Measurements from ENCODE around the gene AMZ1. TPM values are rescaled to one million over a fixed set of nuclear protein-coding genes. Genes with fewer than 3 reads are reported as not detected.

AMZ1 gene
- total and polyA plus RNA-seq, 2 donors: 0.05 to 0.07 TPM

GRCh38 chr7:2680792-2681490, 7.1 kb upstream of the AMZ1 start:
- peak in 5 of 9 donors; percentile 13 to 57 (median 24) for DNase-seq (ENCODE audit: low read depth in 6 of 9, low spot score in 9 of 9)
- Histone ChIP-seq H3K36me3 (ENCODE audit: control insufficient read depth in 2 of 2, insufficient read depth in 2 of 2, low read length in 1 of 2) (no peaks in the 10 kb centered on the region), H3K27ac (ENCODE audit: low read depth in 1 of 2, low read length in 1 of 2) (no peak overlapping the region), H3K4me1 (ENCODE audit: control insufficient read depth in 2 of 2, insufficient read depth in 2 of 2, low read length in 2 of 2) (no peaks in the 10 kb centered on the region), H3K27me3 (ENCODE audit: control insufficient read depth in 2 of 2, insufficient read depth in 1 of 2, low read length in 1 of 2) (peaks cover 2 to 29% of the 10 kb centered on the region in 2 donors), H3K4me3 (ENCODE audit: low read length in 2 of 2) (no peak overlapping the region), H3K9me3 (ENCODE audit: control insufficient read depth in 2 of 2, insufficient read depth in 1 of 2, low read length in 1 of 2) (no peaks in the 10 kb centered on the region)
- WGBS: 69% methylated on average over 27 of the region's 27 CpGs

GRCh38 chr7:2681929-2682799, 5.8 kb upstream of the AMZ1 start:
- Histone ChIP-seq H3K27me3 (ENCODE audit: control insufficient read depth in 2 of 2, insufficient read depth in 1 of 2, low read length in 1 of 2) (peaks cover 13 to 41% of the 10 kb centered on the region in 2 donors), H3K4me1 (ENCODE audit: control insufficient read depth in 2 of 2, insufficient read depth in 2 of 2, low read length in 2 of 2) (no peaks in the 10 kb centered on the region), H3K36me3 (ENCODE audit: control insufficient read depth in 2 of 2, insufficient read depth in 2 of 2, low read length in 1 of 2) (no peaks in the 10 kb centered on the region), H3K27ac (ENCODE audit: low read depth in 1 of 2, low read length in 1 of 2) (no peak overlapping the region), H3K4me3 (ENCODE audit: low read length in 2 of 2) (no peak overlapping the region), H3K9me3 (ENCODE audit: control insufficient read depth in 2 of 2, insufficient read depth in 1 of 2, low read length in 1 of 2) (no peaks in the 10 kb centered on the region)
- DNase-seq (ENCODE audit: low read depth in 6 of 9, low spot score in 9 of 9): no peak
- WGBS: 95% methylated on average over 27 of the region's 27 CpGs

- Histone ChIP-seq H3K9me3 (ENCODE audit: control insufficient read depth in 2 of 2, insufficient read depth in 1 of 2, low read length in 1 of 2) (peaks cover 0 to 1% of the 10 kb centered on the region in 2 donors), H3K36me3 (ENCODE audit: control insufficient read depth in 2 of 2, insufficient read depth in 2 of 2, low read length in 1 of 2) (no peaks in the 10 kb centered on the region), H3K27me3 (ENCODE audit: control insufficient read depth in 2 of 2, insufficient read depth in 1 of 2, low read length in 1 of 2) (peaks cover 37 to 62% of the 10 kb centered on the region in 2 donors), H3K4me1 (ENCODE audit: control insufficient read depth in 2 of 2, insufficient read depth in 2 of 2, low read length in 2 of 2) (peaks cover 0 to 10% of the 10 kb centered on the region in 2 donors), H3K27ac (ENCODE audit: low read depth in 1 of 2, low read length in 1 of 2) (no peak overlapping the region), H3K4me3 (ENCODE audit: low read length in 2 of 2) (no peak overlapping the region)
- DNase-seq (ENCODE audit: low read depth in 6 of 9, low spot score in 9 of 9): no peak
- 99% methylated on average over 11 of the region's 11 CpGs for WGBS
These were observed 3.5 kb upstream of the AMZ1 start for GRCh38 chr7:2684501-2684900.

- Histone ChIP-seq H3K36me3 (ENCODE audit: control insufficient read depth in 2 of 2, insufficient read depth in 2 of 2, low read length in 1 of 2) (no peaks in the 10 kb centered on the region), H3K9me3 (ENCODE audit: control insufficient read depth in 2 of 2, insufficient read depth in 1 of 2, low read length in 1 of 2) (peaks cover 0 to 1% of the 10 kb centered on the region in 2 donors), H3K4me3 (ENCODE audit: low read length in 2 of 2) (no peak overlapping the region), H3K27me3 (ENCODE audit: control insufficient read depth in 2 of 2, insufficient read depth in 1 of 2, low read length in 1 of 2) (peaks cover 42 to 62% of the 10 kb centered on the region in 2 donors), H3K27ac (ENCODE audit: low read depth in 1 of 2, low read length in 1 of 2) (no peak overlapping the region), H3K4me1 (ENCODE audit: control insufficient read depth in 2 of 2, insufficient read depth in 2 of 2, low read length in 2 of 2) (peaks cover 0 to 10% of the 10 kb centered on the region in 2 donors)
- WGBS: 97% methylated on average over 14 of the region's 14 CpGs
- DNase-seq (ENCODE audit: low read depth in 6 of 9, low spot score in 9 of 9): no peak
These were observed 1.9 kb upstream of the AMZ1 start for GRCh38 chr7:2686101-2686500.

- H3K4me1 ChIP-seq (ENCODE audit: control insufficient read depth in 2 of 2, insufficient read depth in 2 of 2, low read length in 2 of 2): peaks cover 0 to 10% of the 10 kb centered on the region in 2 donors
- peaks cover 0 to 1% of the 10 kb centered on the region in 2 donors for H3K9me3 ChIP-seq (ENCODE audit: control insufficient read depth in 2 of 2, insufficient read depth in 1 of 2, low read length in 1 of 2)
- WGBS: 81% methylated on average over 17 of the region's 17 CpGs
- no peaks in the 10 kb centered on the region for H3K36me3 ChIP-seq (ENCODE audit: control insufficient read depth in 2 of 2, insufficient read depth in 2 of 2, low read length in 1 of 2)
- H3K4me3 ChIP-seq (ENCODE audit: low read length in 2 of 2): no peak overlapping the region
- DNase-seq (ENCODE audit: low read depth in 6 of 9, low spot score in 9 of 9): no peak
- no peak overlapping the region for H3K27ac ChIP-seq (ENCODE audit: low read depth in 1 of 2, low read length in 1 of 2)
- peaks cover 44 to 62% of the 10 kb centered on the region in 2 donors for H3K27me3 ChIP-seq (ENCODE audit: control insufficient read depth in 2 of 2, insufficient read depth in 1 of 2, low read length in 1 of 2)
These were observed 598 bp upstream of the AMZ1 start for GRCh38 chr7:2687338-2687869.

GRCh38 chr7:2688409-2689342, 674 bp downstream of the AMZ1 start:
- Histone ChIP-seq H3K4me3 (ENCODE audit: low read length in 2 of 2) (no peak overlapping the region), H3K27ac (ENCODE audit: low read depth in 1 of 2, low read length in 1 of 2) (no peak overlapping the region), H3K4me1 (ENCODE audit: control insufficient read depth in 2 of 2, insufficient read depth in 2 of 2, low read length in 2 of 2) (peaks cover 0 to 10% of the 10 kb centered on the region in 2 donors), H3K9me3 (ENCODE audit: control insufficient read depth in 2 of 2, insufficient read depth in 1 of 2, low read length in 1 of 2) (peaks cover 0 to 1% of the 10 kb centered on the region in 2 donors), H3K36me3 (ENCODE audit: control insufficient read depth in 2 of 2, insufficient read depth in 2 of 2, low read length in 1 of 2) (no peaks in the 10 kb centered on the region), H3K27me3 (ENCODE audit: control insufficient read depth in 2 of 2, insufficient read depth in 1 of 2, low read length in 1 of 2) (peaks cover 44 to 66% of the 10 kb centered on the region in 2 donors)
- DNase-seq (ENCODE audit: low read depth in 6 of 9, low spot score in 9 of 9): no peak
- WGBS: 3% methylated on average over 62 of the region's 62 CpGs

- peaks cover 44 to 65% of the 10 kb centered on the region in 2 donors for H3K27me3 ChIP-seq (ENCODE audit: control insufficient read depth in 2 of 2, insufficient read depth in 1 of 2, low read length in 1 of 2)
- H3K9me3 ChIP-seq (ENCODE audit: control insufficient read depth in 2 of 2, insufficient read depth in 1 of 2, low read length in 1 of 2): peaks cover 0 to 1% of the 10 kb centered on the region in 2 donors
- no peak overlapping the region for H3K27ac ChIP-seq (ENCODE audit: low read depth in 1 of 2, low read length in 1 of 2)
- H3K4me1 ChIP-seq (ENCODE audit: control insufficient read depth in 2 of 2, insufficient read depth in 2 of 2, low read length in 2 of 2): peaks cover 0 to 10% of the 10 kb centered on the region in 2 donors
- WGBS: 70% methylated on average over 16 of the region's 16 CpGs
- DNase-seq (ENCODE audit: low read depth in 6 of 9, low spot score in 9 of 9): no peak
- no peak overlapping the region for H3K4me3 ChIP-seq (ENCODE audit: low read length in 2 of 2)
- H3K36me3 ChIP-seq (ENCODE audit: control insufficient read depth in 2 of 2, insufficient read depth in 2 of 2, low read length in 1 of 2): no peaks in the 10 kb centered on the region
These were observed 1.4 kb downstream of the AMZ1 start for GRCh38 chr7:2689343-2689847.

GRCh38 chr7:2689951-2690705, 2.1 kb downstream of the AMZ1 start:
- Histone ChIP-seq H3K4me3 (ENCODE audit: low read length in 2 of 2) (no peak overlapping the region), H3K27me3 (ENCODE audit: control insufficient read depth in 2 of 2, insufficient read depth in 1 of 2, low read length in 1 of 2) (peaks cover 44 to 62% of the 10 kb centered on the region in 2 donors), H3K27ac (ENCODE audit: low read depth in 1 of 2, low read length in 1 of 2) (no peak overlapping the region), H3K36me3 (ENCODE audit: control insufficient read depth in 2 of 2, insufficient read depth in 2 of 2, low read length in 1 of 2) (no peaks in the 10 kb centered on the region), H3K4me1 (ENCODE audit: control insufficient read depth in 2 of 2, insufficient read depth in 2 of 2, low read length in 2 of 2) (peaks cover 0 to 10% of the 10 kb centered on the region in 2 donors), H3K9me3 (ENCODE audit: control insufficient read depth in 2 of 2, insufficient read depth in 1 of 2, low read length in 1 of 2) (peaks cover 0 to 1% of the 10 kb centered on the region in 2 donors)
- WGBS: 67% methylated on average over 23 of the region's 23 CpGs
- DNase-seq (ENCODE audit: low read depth in 6 of 9, low spot score in 9 of 9): no peak
